Endodermal cell (in vitro differentiated cells): ENCODE data around the gene P2RX7. TPM values are rescaled to one million over a fixed set of nuclear protein-coding genes. Genes with fewer than 3 reads are reported as not detected.

Source experiments
- DNase-seq: peaks from one replicate; pipeline ENCODE4 v3.0.0-alpha.2; 2017
- H3K27ac ChIP-seq: 2 replicates; pipeline ENCODE4 v1.5.1; 2013; ENCODE audit warnings: mild to moderate bottlenecking, low read depth, low read length, moderate library complexity
- H3K27me3 ChIP-seq: 2 replicates; pipeline ENCODE4 v1.6.1; 2013; ENCODE audit warnings: mild to moderate bottlenecking, low read length, moderate library complexity; ENCODE audit not compliant: insufficient read depth, control insufficient read depth, poor library complexity, severe bottlenecking
- H3K36me3 ChIP-seq: 2 replicates; pipeline ENCODE4 v1.7.0; 2013; ENCODE audit warnings: mild to moderate bottlenecking, low read length, moderate library complexity; ENCODE audit not compliant: control insufficient read depth, insufficient read depth
- H3K4me1 ChIP-seq: one replicate; pipeline ENCODE4 v1.7.0; 2013; ENCODE audit warnings: low read length; ENCODE audit not compliant: control insufficient read depth, insufficient read depth
- H3K4me3 ChIP-seq: 2 replicates; pipeline ENCODE4 v1.5.1; 2013; ENCODE audit warnings: mild to moderate bottlenecking, low read length, moderate library complexity
- H3K9ac ChIP-seq: 2 replicates; pipeline ENCODE4 v1.6.1; 2013; ENCODE audit warnings: mild to moderate bottlenecking, low read length, moderate library complexity; ENCODE audit not compliant: poor library complexity, severe bottlenecking; ENCODE audit errors: extremely low read depth
- H3K9me3 ChIP-seq: 2 replicates; pipeline ENCODE4 v1.6.1; 2013; ENCODE audit warnings: mild to moderate bottlenecking, low read length, moderate library complexity; ENCODE audit not compliant: control insufficient read depth
- H3K27ac Mint-ChIP-seq: 2 replicates; pipeline ENCODE4 v1.8.0; 2020; ENCODE audit warnings: mixed read lengths
- H3K27me3 Mint-ChIP-seq: 2 replicates; pipeline ENCODE4 v1.8.0; 2021; ENCODE audit warnings: mild to moderate bottlenecking, mixed read lengths; ENCODE audit not compliant: insufficient read depth
- H3K36me3 Mint-ChIP-seq: 2 replicates; pipeline ENCODE4 v1.8.0; 2020; ENCODE audit warnings: low read depth, mixed read lengths
- H3K4me1 Mint-ChIP-seq: 2 replicates; pipeline ENCODE4 v1.8.0; 2020; ENCODE audit warnings: mixed read lengths
- H3K4me3 Mint-ChIP-seq: 2 replicates; pipeline ENCODE4 v1.8.0; 2020; ENCODE audit warnings: mild to moderate bottlenecking, moderate library complexity, mixed read lengths
- H3K9me3 Mint-ChIP-seq: 2 replicates; pipeline ENCODE4 v1.8.0; 2020; ENCODE audit warnings: mild to moderate bottlenecking, mixed read lengths
- WGBS, 2 experiments: methylation state at CpG; one replicate each; pipeline versions ENCODE4 v1.1.5 to v1.1.7; 2013; ENCODE audit warnings: missing lambda C conversion rate in 2 of 2, mixed read lengths in 1 of 2; ENCODE audit not compliant: insufficient coverage in 1 of 2, insufficient read length in 1 of 2; 5-methylcytosine and 5-hydroxymethylcytosine counted together
- total RNA-seq, 2 donors: library from RNA; stranded (reverse); fragmentation: NEBNext Ultra II Directional in 1 of 2; extraction: Animal tissue kit (Norgen Biotek cat#: 25700) in 1 of 2; gene quantifications; 2 replicates in 1 of 2; 3 replicates in 1 of 2; pipeline ENCODE4 v1.2.1, GENCODE V29; 2021
- TF ChIP-seq, protein P1 (sequence below): fragments of 200-600 bp; sonication (generic); conservative IDR thresholded peaks from 2 replicates; pipeline ENCODE4 v1.5.0; 2021; ENCODE audit warnings: antibody characterized with exemption, mild to moderate bottlenecking

Gene P2RX7
- total RNA-seq, 2 donors from 2014 or later, result 0.18 TPM; not detected in 1

GRCh38 chr12:121120323-121120722 lies 12.4 kb upstream of the P2RX7 start:
- 90 to 100% methylated on average over 3 to 4 of the region's 6 CpGs for WGBS, 2 experiments

GRCh38 chr12:121120989-121121755 lies 11.5 kb upstream of the P2RX7 start:
- TF ChIP-seq, protein P1, sequence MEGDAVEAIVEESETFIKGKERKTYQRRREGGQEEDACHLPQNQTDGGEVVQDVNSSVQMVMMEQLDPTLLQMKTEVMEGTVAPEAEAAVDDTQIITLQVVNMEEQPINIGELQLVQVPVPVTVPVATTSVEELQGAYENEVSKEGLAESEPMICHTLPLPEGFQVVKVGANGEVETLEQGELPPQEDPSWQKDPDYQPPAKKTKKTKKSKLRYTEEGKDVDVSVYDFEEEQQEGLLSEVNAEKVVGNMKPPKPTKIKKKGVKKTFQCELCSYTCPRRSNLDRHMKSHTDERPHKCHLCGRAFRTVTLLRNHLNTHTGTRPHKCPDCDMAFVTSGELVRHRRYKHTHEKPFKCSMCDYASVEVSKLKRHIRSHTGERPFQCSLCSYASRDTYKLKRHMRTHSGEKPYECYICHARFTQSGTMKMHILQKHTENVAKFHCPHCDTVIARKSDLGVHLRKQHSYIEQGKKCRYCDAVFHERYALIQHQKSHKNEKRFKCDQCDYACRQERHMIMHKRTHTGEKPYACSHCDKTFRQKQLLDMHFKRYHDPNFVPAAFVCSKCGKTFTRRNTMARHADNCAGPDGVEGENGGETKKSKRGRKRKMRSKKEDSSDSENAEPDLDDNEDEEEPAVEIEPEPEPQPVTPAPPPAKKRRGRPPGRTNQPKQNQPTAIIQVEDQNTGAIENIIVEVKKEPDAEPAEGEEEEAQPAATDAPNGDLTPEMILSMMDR, result no peak
- H3K27ac Mint-ChIP-seq, result no peak overlapping the region
- DNase-seq, result no peak
- 82 to 88% methylated on average over 4 to 8 of the region's 8 CpGs for WGBS, 2 experiments
- H3K36me3 ChIP-seq, result no peaks in the 10 kb centered on the region
- H3K4me1 ChIP-seq, result no peaks in the 10 kb centered on the region
- no peak overlapping the region for H3K4me3 Mint-ChIP-seq
- no peak overlapping the region for H3K27ac ChIP-seq
- no peaks in the 10 kb centered on the region for H3K9me3 ChIP-seq
- H3K27me3 Mint-ChIP-seq, result peaks cover 27% of the 10 kb centered on the region
- no peak overlapping the region for H3K4me3 ChIP-seq
- no peaks in the 10 kb centered on the region for H3K9me3 Mint-ChIP-seq
- no peaks in the 10 kb centered on the region for H3K36me3 Mint-ChIP-seq
- no peak overlapping the region for H3K9ac ChIP-seq
- no peaks in the 10 kb centered on the region for H3K4me1 Mint-ChIP-seq
- H3K27me3 ChIP-seq, result peaks cover 12% of the 10 kb centered on the region

More at GRCh38 chr12:121120323-121120722, 12.4 kb upstream of the P2RX7 start:
- Mint-ChIP-seq H3K4me1 (no peaks in the 10 kb centered on the region), H3K27ac (no peak overlapping the region), H3K27me3 (peaks cover 25% of the 10 kb centered on the region), H3K4me3 (no peak overlapping the region), H3K36me3 (no peaks in the 10 kb centered on the region), H3K9me3 (no peaks in the 10 kb centered on the region)
- Histone ChIP-seq H3K36me3 (no peaks in the 10 kb centered on the region), H3K27ac (no peak overlapping the region), H3K9me3 (no peaks in the 10 kb centered on the region), H3K4me1 (no peaks in the 10 kb centered on the region), H3K27me3 (peaks cover 12% of the 10 kb centered on the region), H3K9ac (no peak overlapping the region), H3K4me3 (no peak overlapping the region)
- DNase-seq, result no peak
- TF ChIP-seq, protein P1, result no peak

GRCh38 chr12:121121805-121122204 lies 10.9 kb upstream of the P2RX7 start:
- H3K4me1 ChIP-seq, result no peaks in the 10 kb centered on the region
- no peaks in the 10 kb centered on the region for H3K36me3 Mint-ChIP-seq
- DNase-seq, result no peak
- H3K9ac ChIP-seq, result no peak overlapping the region
- peaks cover 25% of the 10 kb centered on the region for H3K27me3 Mint-ChIP-seq
- TF ChIP-seq, protein P1, result no peak
- H3K27me3 ChIP-seq, result peaks cover 12% of the 10 kb centered on the region
- no peaks in the 10 kb centered on the region for H3K9me3 ChIP-seq
- no peak overlapping the region for H3K4me3 ChIP-seq
- H3K4me1 Mint-ChIP-seq, result no peaks in the 10 kb centered on the region
- H3K27ac ChIP-seq, result no peak overlapping the region
- no peaks in the 10 kb centered on the region for H3K36me3 ChIP-seq
- 87 to 92% methylated on average over 4 of the region's 4 CpGs for WGBS, 2 experiments
- H3K27ac Mint-ChIP-seq, result no peak overlapping the region
- no peak overlapping the region for H3K4me3 Mint-ChIP-seq
- no peaks in the 10 kb centered on the region for H3K9me3 Mint-ChIP-seq
